ENCODE results near the gene PFDN5.
"Not testable (repeated sequence)": the region's sequence is repeated elsewhere in the genome, so short reads cannot be mapped to it uniquely, and the experiment has no call there.

The PFDN5 gene

GRCh38 chr12:53287741-53288216 lies 7.6 kb upstream of the PFDN5 start:
- DNase-seq: no peak

- DNase-seq: no peak
Measured at GRCh38 chr12:53288322-53288721, 7.0 kb upstream of the PFDN5 start.

- DNase-seq: no peak
Measured at GRCh38 chr12:53289891-53290290, 5.5 kb upstream of the PFDN5 start.

GRCh38 chr12:53290661-53291060 lies 4.7 kb upstream of the PFDN5 start:
- no peak for DNase-seq

GRCh38 chr12:53292426-53292825 lies 2.9 kb upstream of the PFDN5 start:
- peak; percentile 82 for DNase-seq

GRCh38 chr12:53295891-53296219 lies 513 bp downstream of the PFDN5 start:
- no peak for DNase-seq

GRCh38 chr12:53297106-53297505 lies 1.8 kb downstream of the PFDN5 start:
- not testable (repeated sequence) for DNase-seq

- no peak for DNase-seq
Measured at GRCh38 chr12:53298164-53298563, 2.8 kb downstream of the PFDN5 start.

- DNase-seq: no peak
Measured at GRCh38 chr12:53299101-53299453, 3.7 kb downstream of the PFDN5 start.

GRCh38 chr12:53299454-53300180 lies 4.3 kb downstream of the PFDN5 start, which contains the start of gene MYG1:
Gene MYG1, plus strand, starts transcription at chr12:53299695. Its CDS starts 43 bp downstream, at chr12:53299738.
- DNase-seq: peak; percentile 55

GRCh38 chr12:53300187-53300586 lies 4.8 kb downstream of the PFDN5 start:
- no peak for DNase-seq

GRCh38 chr12:53302903-53303302 lies 7.6 kb downstream of the PFDN5 start:
- no peak for DNase-seq

- no peak for DNase-seq
Measured at GRCh38 chr12:53306826-53307225, 11.5 kb downstream of the PFDN5 start.

GRCh38 chr12:53308276-53308675 lies 12.9 kb downstream of the PFDN5 start:
- no peak for DNase-seq

- no peak for DNase-seq
Measured at GRCh38 chr12:53313996-53314395, 18.7 kb downstream of the PFDN5 start.

GRCh38 chr12:53320352-53321195 lies 25.2 kb downstream of the PFDN5 start:
- DNase-seq: no peak

- DNase-seq: no peak
Measured at GRCh38 chr12:53324113-53324778, 28.9 kb downstream of the PFDN5 start.

GRCh38 chr12:53324779-53325510 lies 29.6 kb downstream of the PFDN5 start:
- peak; percentile 21 for DNase-seq

- no peak for DNase-seq
Measured at GRCh38 chr12:53325511-53326061, 30.2 kb downstream of the PFDN5 start.

- no peak for DNase-seq
Measured at GRCh38 chr12:53326460-53327185, 31.3 kb downstream of the PFDN5 start.

GRCh38 chr12:53327435-53328042 lies 32.2 kb downstream of the PFDN5 start:
- DNase-seq: no peak
